Heart left ventricle (tissue), 13 donors: ENCODE results near the gene ZBTB26.

ENCODE experiments used
- POLR2A ChIP-seq, 2 donors: fragments of 450-650 bp; IDR thresholded peaks; one replicate each; pipeline ENCODE4 v1.6.1; 2017; ENCODE audit warnings: antibody characterized with exemption in 2 of 2, mild to moderate bottlenecking in 2 of 2, moderate library complexity in 2 of 2
- TF ChIP-seq, protein P1 (sequence below), 12 donors: fragments of 200-600 bp; sonication (generic) in 4 of 12; IDR thresholded peaks; one replicate each; pipeline versions ENCODE4 v1.5.0 to v1.8.0; 2018 to 2022; ENCODE audit warnings: antibody characterized with exemption in 12 of 12, mild to moderate bottlenecking in 5 of 12
- donor health status: ischemic (EF 13 %, LVEDD 7.1; RV severe dilation, severe dysfunction).
- donor health status: DM: no; HTN: yes; CAD: no.
- donor health status: DM: no; HTN: no; CAD: no.
- donor health status: ischemic (EF 25% LVEDD 6.9; RV normal size, moderate dysfunction).
- donor health status: ischemic (EF 25% LVEDD 5.7; RV mildly dilated, moderate dysfunction).
- donor health status: ischemic (EF 35%, LVEDD 5.7; RV mildly dilated, moderate dysfunction).
- donor health status: nonischemic (EF 11% LVEDD 7.7; RV severe dilation, severe dysfunction).
- donor health status: DM: yes; HTN: yes; CAD: no.
- donor health status: PGD.
- donor health status: ischemic (EF 29% LVEDD 5.4; RV normal size, mild dysfunction).
- donor health status: nonischemic (EF 23%, LVEDD 6.1; RV moderate dilation, normal function).

DNA sequence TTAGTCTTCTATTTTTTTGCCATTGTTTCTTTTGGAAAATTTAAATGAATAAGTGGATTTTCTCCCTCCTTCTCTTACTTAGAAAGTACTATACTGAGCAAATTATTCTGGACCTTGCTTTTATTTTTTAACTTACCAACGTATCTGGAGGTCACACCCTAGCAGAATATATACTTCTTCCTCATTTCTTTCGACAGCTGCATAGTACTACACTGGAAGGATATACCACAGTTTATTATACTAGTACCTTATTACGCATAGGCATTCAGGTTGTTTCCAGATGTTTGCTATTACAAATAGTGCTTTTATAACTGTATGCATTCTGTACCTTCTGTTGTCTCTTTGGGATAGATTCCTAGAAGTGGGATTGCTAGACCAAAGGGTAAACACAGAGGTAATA lies 42.8 kb downstream of the ZBTB26 start:
- TF ChIP-seq POLR2A (IDR thresholded peaks at IDR 0.05) = no peak
- TF ChIP-seq, protein P1, sequence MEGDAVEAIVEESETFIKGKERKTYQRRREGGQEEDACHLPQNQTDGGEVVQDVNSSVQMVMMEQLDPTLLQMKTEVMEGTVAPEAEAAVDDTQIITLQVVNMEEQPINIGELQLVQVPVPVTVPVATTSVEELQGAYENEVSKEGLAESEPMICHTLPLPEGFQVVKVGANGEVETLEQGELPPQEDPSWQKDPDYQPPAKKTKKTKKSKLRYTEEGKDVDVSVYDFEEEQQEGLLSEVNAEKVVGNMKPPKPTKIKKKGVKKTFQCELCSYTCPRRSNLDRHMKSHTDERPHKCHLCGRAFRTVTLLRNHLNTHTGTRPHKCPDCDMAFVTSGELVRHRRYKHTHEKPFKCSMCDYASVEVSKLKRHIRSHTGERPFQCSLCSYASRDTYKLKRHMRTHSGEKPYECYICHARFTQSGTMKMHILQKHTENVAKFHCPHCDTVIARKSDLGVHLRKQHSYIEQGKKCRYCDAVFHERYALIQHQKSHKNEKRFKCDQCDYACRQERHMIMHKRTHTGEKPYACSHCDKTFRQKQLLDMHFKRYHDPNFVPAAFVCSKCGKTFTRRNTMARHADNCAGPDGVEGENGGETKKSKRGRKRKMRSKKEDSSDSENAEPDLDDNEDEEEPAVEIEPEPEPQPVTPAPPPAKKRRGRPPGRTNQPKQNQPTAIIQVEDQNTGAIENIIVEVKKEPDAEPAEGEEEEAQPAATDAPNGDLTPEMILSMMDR (IDR thresholded peaks at IDR 0.05) = no peak
